T-helper 1 cell treated with Interleukin-12 subunit alpha and Interleukin-12 subunit beta and Interleukin-4 antibody, amounts not matched to agents 30 μg/mL and 1 μg/mL, for 36 hours (primary cell): Measurements from ENCODE around the gene TMEM231.

ENCODE experiments used
- H3K27ac Mint-ChIP-seq: one replicate; pipeline ENCODE4 v1.8.0; 2021; ENCODE audit warnings: mild to moderate bottlenecking, mixed read lengths
- H3K27me3 Mint-ChIP-seq: one replicate; pipeline ENCODE4 v1.8.0; 2021; ENCODE audit warnings: low read depth, mixed read lengths
- H3K36me3 Mint-ChIP-seq: one replicate; pipeline ENCODE4 v1.8.0; 2021; ENCODE audit warnings: low read depth, mixed read lengths
- H3K4me1 Mint-ChIP-seq: one replicate; pipeline ENCODE4 v1.8.0; 2021; ENCODE audit warnings: low read depth, mixed read lengths
- H3K4me3 Mint-ChIP-seq: one replicate; pipeline ENCODE4 v1.8.0; 2021; ENCODE audit warnings: mild to moderate bottlenecking, moderate library complexity, mixed read lengths
- H3K9me3 Mint-ChIP-seq: one replicate; pipeline ENCODE4 v1.8.0; 2021; ENCODE audit warnings: mixed read lengths

The TMEM231 gene

DNA sequence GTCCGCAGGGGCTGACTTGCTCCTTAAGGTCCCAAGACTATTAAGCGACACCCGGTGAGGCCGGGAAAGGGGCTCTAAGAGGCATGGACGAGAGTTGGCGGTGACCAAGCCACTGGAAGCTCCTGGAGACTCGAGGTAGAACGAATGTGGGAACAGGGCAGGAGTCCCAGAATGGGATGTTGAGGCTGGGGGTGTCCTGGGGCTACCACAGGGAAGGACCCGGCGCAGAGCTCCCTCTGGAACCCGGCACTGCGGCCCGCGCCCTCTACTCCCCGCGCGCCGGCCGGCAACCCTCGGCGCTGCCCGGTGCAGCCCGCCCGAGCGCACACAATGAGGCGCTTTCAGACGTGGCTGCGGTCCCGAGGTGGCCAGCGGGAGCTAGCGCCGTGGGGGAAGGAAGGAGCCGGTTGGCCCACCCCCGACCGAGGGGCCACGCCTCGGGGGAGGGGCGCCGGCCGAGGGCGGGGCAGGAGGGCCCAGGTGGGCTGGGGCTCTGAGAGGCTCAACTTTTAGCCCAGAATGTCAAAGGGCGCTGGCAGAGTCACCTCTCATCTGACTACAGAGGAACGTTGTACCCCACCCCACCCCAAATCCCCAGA, 60.9 kb downstream of the TMEM231 start, which contains the start of gene CHST6:
TSS of gene CHST6 (minus strand) at position 366 of the 599 bp plus-strand sequence. CDS start 15,613 bp downstream, outside the sequence.
- no peaks in the 10 kb centered on the region for H3K36me3 Mint-ChIP-seq
- H3K27me3 Mint-ChIP-seq: peaks cover 39% of the 10 kb centered on the region
- H3K4me1 Mint-ChIP-seq: peaks cover 2% of the 10 kb centered on the region
- no peaks in the 10 kb centered on the region for H3K9me3 Mint-ChIP-seq
- H3K4me3 Mint-ChIP-seq: peak within 1 kb of the TSS; percentile 10
- H3K27ac Mint-ChIP-seq: no peak within 1 kb of the TSS

DNA sequence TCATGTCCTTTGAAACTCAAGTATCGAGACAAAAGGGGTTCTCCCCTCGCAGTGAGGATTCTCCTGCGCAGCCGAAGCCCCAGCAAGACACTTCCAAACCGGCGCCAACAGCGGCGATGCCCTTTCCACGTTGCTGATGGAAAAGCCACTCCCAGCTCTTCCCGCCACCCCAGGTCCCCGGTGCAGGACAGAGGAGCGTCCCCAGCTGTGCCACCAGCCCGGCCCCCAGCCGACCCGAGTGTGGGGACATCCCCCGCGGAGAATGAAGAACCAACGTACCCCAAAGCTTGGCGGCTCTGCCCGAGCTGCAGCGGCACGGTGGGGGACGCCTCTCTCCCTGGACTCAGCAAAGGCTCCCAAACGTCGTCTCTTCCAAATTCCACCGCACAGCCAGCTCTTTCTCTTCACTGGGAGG, 61.4 kb downstream of the TMEM231 start:
- Mint-ChIP-seq H3K27me3 (peaks cover 35% of the 10 kb centered on the region), H3K36me3 (no peaks in the 10 kb centered on the region), H3K4me3 (peak overlapping the region; percentile 10), H3K4me1 (peaks cover 2% of the 10 kb centered on the region), H3K9me3 (no peaks in the 10 kb centered on the region), H3K27ac (no peak overlapping the region)

DNA sequence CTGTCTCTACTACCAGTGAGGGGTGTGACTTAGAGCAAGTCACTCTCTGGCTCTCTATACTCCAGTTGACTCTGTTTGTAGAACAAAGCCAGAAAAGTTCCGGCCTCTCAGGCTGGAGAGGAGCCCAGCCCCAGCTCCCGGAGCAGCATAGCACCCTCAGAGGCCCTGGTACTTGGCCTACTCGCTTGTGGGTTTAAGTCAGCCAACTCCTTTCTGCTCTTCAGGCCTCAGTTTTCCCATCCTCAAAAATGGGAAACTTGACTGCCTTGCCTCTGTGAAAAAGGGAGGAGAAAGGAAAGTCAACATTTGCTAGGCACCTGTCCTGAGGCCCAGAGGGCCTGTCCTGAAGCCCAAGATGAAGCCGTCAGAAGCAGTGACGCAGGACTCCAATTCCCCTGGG, 61.9 kb downstream of the TMEM231 start:
- H3K27ac Mint-ChIP-seq: no peak overlapping the region
- no peaks in the 10 kb centered on the region for H3K9me3 Mint-ChIP-seq
- H3K36me3 Mint-ChIP-seq: no peaks in the 10 kb centered on the region
- H3K4me3 Mint-ChIP-seq: peak overlapping the region; percentile 10
- H3K27me3 Mint-ChIP-seq: peaks cover 33% of the 10 kb centered on the region
- peaks cover 2% of the 10 kb centered on the region for H3K4me1 Mint-ChIP-seq

DNA sequence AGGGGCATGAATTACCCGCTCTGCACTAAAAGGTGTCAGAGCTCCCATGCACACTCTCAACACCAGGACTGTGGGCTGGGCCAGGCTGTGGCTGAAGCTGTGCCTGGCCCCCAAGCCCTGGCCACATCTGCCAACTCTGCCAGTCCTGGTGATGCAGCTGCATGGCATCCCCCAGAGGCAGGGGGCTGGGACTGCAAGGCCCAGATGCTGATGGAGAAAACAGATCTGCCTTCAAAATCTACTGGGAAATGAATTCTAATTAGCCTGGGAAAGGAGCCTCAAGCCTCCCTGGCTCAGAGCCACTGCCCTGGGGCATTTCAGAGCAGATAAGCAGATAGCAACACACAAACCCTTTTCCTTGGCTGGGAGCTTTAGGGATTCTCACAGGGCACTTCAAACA, 64.2 kb downstream of the TMEM231 start:
- Mint-ChIP-seq H3K4me3 (no peak overlapping the region), H3K27ac (no peak overlapping the region), H3K27me3 (peaks cover 20% of the 10 kb centered on the region), H3K4me1 (peaks cover 2% of the 10 kb centered on the region), H3K36me3 (no peaks in the 10 kb centered on the region), H3K9me3 (no peaks in the 10 kb centered on the region)

DNA sequence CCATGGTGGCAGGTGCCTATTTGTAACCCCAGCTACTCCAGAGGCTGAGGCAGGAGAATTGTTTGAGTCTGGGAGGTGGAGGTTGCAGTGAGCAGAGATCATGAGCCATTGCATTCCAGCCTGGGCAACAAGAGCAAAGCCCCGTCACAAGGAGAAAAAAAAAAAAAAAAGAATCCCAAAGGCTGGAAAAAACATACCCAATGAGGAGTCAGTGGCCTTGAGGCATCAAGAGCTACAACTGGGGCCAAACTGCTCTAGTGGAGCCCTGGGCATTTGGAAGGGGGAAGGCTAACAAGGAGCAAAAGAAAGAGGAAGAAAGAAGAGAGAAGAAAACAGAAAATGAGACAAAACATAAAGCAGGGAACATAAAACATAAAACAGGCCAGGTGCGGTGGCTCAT, 67.7 kb downstream of the TMEM231 start:
- Mint-ChIP-seq H3K36me3 (no peaks in the 10 kb centered on the region), H3K27ac (no peak overlapping the region), H3K27me3 (no peaks in the 10 kb centered on the region), H3K9me3 (no peaks in the 10 kb centered on the region), H3K4me3 (no peak overlapping the region), H3K4me1 (no peaks in the 10 kb centered on the region)
